Stimulated activated CD8-positive, alpha-beta memory T cell treated with anti-CD3 and anti-CD28 coated beads, Interleukin-2, amount 100 ng/mL, for 1 hour (primary cell): Measurements from ENCODE around the gene NSMF.

Experiments
- DNase-seq, 2 donors: peaks; one replicate each; pipeline ENCODE4 v3.0.0-alpha.2; 2020; ENCODE audit warnings: low read depth in 2 of 2

Gene NSMF

GRCh38 chr9:137491735-137492432, 32.8 kb upstream of the NSMF start:
- DNase-seq: no peak

- no peak for DNase-seq
Measured at GRCh38 chr9:137490532-137491186, 31.5 kb upstream of the NSMF start.

- DNase-seq: no peak
Measured at GRCh38 chr9:137488906-137489305, 29.8 kb upstream of the NSMF start.

GRCh38 chr9:137488327-137488653, 29.2 kb upstream of the NSMF start:
- no peak for DNase-seq

GRCh38 chr9:137487454-137488326, 28.6 kb upstream of the NSMF start:
- DNase-seq: no peak

GRCh38 chr9:137486545-137487453, 27.7 kb upstream of the NSMF start:
- DNase-seq: no peak

GRCh38 chr9:137486141-137486490, 27.0 kb upstream of the NSMF start:
- DNase-seq: no peak

- DNase-seq: no peak
Measured at GRCh38 chr9:137485343-137486140, 26.4 kb upstream of the NSMF start.

- no peak for DNase-seq
Measured at GRCh38 chr9:137484551-137485315, 25.6 kb upstream of the NSMF start.

- DNase-seq: no peak
Measured at GRCh38 chr9:137482094-137482781, 23.1 kb upstream of the NSMF start.

- DNase-seq: no peak
Measured at GRCh38 chr9:137480686-137481683, 21.9 kb upstream of the NSMF start.

- no peak for DNase-seq
Measured at GRCh38 chr9:137479892-137480685, 21.0 kb upstream of the NSMF start.

- DNase-seq: no peak
Measured at GRCh38 chr9:137478962-137479861, 20.1 kb upstream of the NSMF start.

- DNase-seq: no peak
Measured at GRCh38 chr9:137478613-137478961, 19.5 kb upstream of the NSMF start.

- DNase-seq: no peak
Measured at GRCh38 chr9:137477778-137478612, 18.9 kb upstream of the NSMF start.

GRCh38 chr9:137476856-137477255, 17.7 kb upstream of the NSMF start:
- DNase-seq: no peak
